DND-41 (cell line): ENCODE results near the gene WNT1.

Experiments used
- ATAC-seq: fragments of 200-7000 bp; cut with Tn5 transposase; 3 replicates; pipeline ENCODE4 v1.9.1; 2021; ENCODE audit warnings: low read depth; ENCODE audit not compliant: insufficient read depth
- DNase-seq: peaks from one replicate; pipeline ENCODE4 v3.0.0-alpha.2; 2020
- H2AFZ ChIP-seq: 2 replicates; pipeline ENCODE4 v1.6.0; 2012; ENCODE audit warnings: low read depth, low read length
- H3K27ac ChIP-seq: 2 replicates; pipeline ENCODE4 v1.5.1; 2012; ENCODE audit warnings: low read length, inconsistent platforms
- H3K27me3 ChIP-seq: fragments of 200-600 bp; sonication (generic); 2 replicates; pipeline ENCODE4 v1.6.0; 2012; ENCODE audit warnings: low read length, mild to moderate bottlenecking, inconsistent platforms; ENCODE audit not compliant: insufficient read depth, poor library complexity
- H3K36me3 ChIP-seq: 2 replicates; pipeline ENCODE4 v1.5.1; 2012; ENCODE audit warnings: low read length, inconsistent platforms; ENCODE audit not compliant: insufficient read depth
- H3K4me1 ChIP-seq: 2 replicates; pipeline ENCODE4 v1.5.1; 2012; ENCODE audit warnings: mild to moderate bottlenecking, low read length; ENCODE audit not compliant: insufficient read depth
- H3K4me2 ChIP-seq: 2 replicates; pipeline ENCODE4 v1.6.0; 2012; ENCODE audit warnings: mild to moderate bottlenecking, moderate library complexity, low read length, inconsistent platforms; ENCODE audit not compliant: insufficient read depth
- H3K4me3 ChIP-seq, 2 experiments: fragments of 200-600 bp in 1 of 2; shearing (Covaris generic) in 1 of 2; 2 replicates each; pipeline ENCODE4 v1.5.1; 2012 to 2016; ENCODE audit warnings: inconsistent platforms in 2 of 2, low read length in 2 of 2, mild to moderate bottlenecking in 2 of 2, low read depth in 1 of 2, moderate library complexity in 1 of 2
- H3K79me2 ChIP-seq: 2 replicates; pipeline ENCODE4 v1.6.0; 2012; ENCODE audit warnings: low read length, inconsistent platforms; ENCODE audit not compliant: insufficient read depth
- H3K9ac ChIP-seq: 2 replicates; pipeline ENCODE4 v1.6.0; 2012; ENCODE audit warnings: low read depth, mild to moderate bottlenecking, inconsistent platforms, low read length, moderate library complexity
- H3K9me3 ChIP-seq: 2 replicates; pipeline ENCODE4 v1.5.1; 2012; ENCODE audit warnings: low read length, moderate library complexity, mild to moderate bottlenecking, inconsistent platforms; ENCODE audit not compliant: insufficient read depth, severe bottlenecking
- H4K20me1 ChIP-seq: 2 replicates; pipeline ENCODE4 v1.6.0; 2012; ENCODE audit warnings: low read length; ENCODE audit not compliant: insufficient read depth
- CTCF ChIP-seq: IDR thresholded peaks from 2 replicates; pipeline ENCODE4 v1.5.1; 2012; ENCODE audit warnings: borderline replicate concordance, low read length, moderate library complexity, mild to moderate bottlenecking; ENCODE audit not compliant: poor library complexity, severe bottlenecking; ENCODE audit errors: extremely low read depth
- EZH2 ChIP-seq: IDR thresholded peaks from 3 replicates; pipeline ENCODE4 v1.6.1; 2012; ENCODE audit warnings: borderline replicate concordance, low read depth, mild to moderate bottlenecking, moderate library complexity, low read length, inconsistent platforms; ENCODE audit not compliant: severe bottlenecking

WNT1 gene

DNA sequence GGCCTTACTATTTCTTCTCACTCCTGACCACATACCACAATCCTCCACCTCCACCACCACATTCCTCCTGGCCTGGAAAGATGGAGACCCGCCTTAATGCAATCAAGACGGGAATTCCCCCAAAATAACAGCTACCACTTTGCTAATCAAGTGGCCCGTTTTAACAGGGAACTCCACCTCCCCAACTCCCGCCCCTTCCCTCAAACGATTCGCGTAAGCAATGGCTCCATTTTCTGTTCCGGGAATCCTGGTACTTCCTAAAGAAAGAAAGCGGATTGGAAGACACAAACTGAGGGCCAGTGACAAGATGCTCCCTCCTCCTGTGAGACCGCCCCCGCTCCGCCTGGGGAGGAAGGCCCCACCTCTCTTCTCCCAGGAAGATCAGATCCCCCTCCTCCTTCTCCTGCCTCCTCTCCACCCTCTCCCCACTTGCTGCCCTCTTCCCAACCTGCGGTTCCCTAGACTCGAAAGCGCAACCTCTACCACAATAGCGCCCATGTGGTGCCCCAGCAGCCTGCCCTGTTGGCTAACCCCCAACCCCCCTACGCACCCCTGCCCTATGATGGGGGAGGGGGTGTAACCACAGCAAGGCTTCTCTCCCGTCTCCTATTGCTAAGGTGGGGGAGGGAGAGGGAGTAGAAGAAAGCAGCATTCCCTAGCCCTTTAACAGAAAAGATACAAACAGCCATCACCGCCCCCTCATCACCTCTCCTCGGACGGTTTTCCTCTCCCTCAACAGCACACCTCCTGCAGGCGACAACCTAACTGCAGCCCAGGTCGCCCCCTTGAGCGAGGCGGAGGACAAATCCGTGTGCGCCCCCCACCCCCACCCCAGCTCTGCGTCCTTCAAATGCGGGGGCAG is 21.6 kb upstream of the WNT1 start:
- Histone ChIP-seq H2AFZ (peak overlapping the region; percentile 79), H4K20me1 (peaks cover 46% of the 10 kb centered on the region; the same call in 1 of the 2 replicates), H3K27me3 (no peaks in the 10 kb centered on the region), H3K79me2 (peaks cover 57% of the 10 kb centered on the region), H3K9me3 (no peaks in the 10 kb centered on the region), H3K4me3 (peak overlapping the region; percentile 69 to 87), H3K27ac (peak overlapping the region; percentile 77), H3K9ac (peak overlapping the region; percentile 77), H3K36me3 (peaks cover 31% of the 10 kb centered on the region), H3K4me2 (peak overlapping the region; percentile 93), H3K4me1 (peaks cover 33% of the 10 kb centered on the region)
- DNase-seq (peak; percentile 76), ATAC-seq (peak; percentile 50)
- TF ChIP-seq EZH2 (no peak), CTCF (peak; percentile 50)

GRCh38 chr12:48957141-48958048 is 20.7 kb upstream of the WNT1 start, which contains the start of gene ARF3:
Gene ARF3, minus strand, starts transcription at chr12:48957487. Its CDS starts 16,392 bp downstream, at chr12:48941095.
- no peak for TF ChIP-seq EZH2
- TF ChIP-seq CTCF, result no peak
- DNase-seq (peak; percentile 97), ATAC-seq (peak; percentile 93)

GRCh38 chr12:48958049-48958388 is 20.1 kb upstream of the WNT1 start:
- peak overlapping the region; percentile 77 for H3K9ac ChIP-seq
- H2AFZ ChIP-seq, result peak overlapping the region; percentile 86
- TF ChIP-seq EZH2 (no peak), CTCF (no peak)
- peaks cover 23% of the 10 kb centered on the region for H3K36me3 ChIP-seq
- peak overlapping the region; percentile 59 for H3K27ac ChIP-seq
- H3K4me3 ChIP-seq, result peak overlapping the region; percentile 69 to 87; a peak in 3 of 4 replicates
- no peaks in the 10 kb centered on the region for H3K27me3 ChIP-seq
- peak overlapping the region; percentile 93 for H3K4me2 ChIP-seq
- peaks cover 35% of the 10 kb centered on the region; the same call in 1 of the 2 replicates for H4K20me1 ChIP-seq
- ATAC-seq, result no peak
- H3K4me1 ChIP-seq, result peaks cover 33% of the 10 kb centered on the region
- no peak for DNase-seq
- peaks cover 42% of the 10 kb centered on the region for H3K79me2 ChIP-seq
- no peaks in the 10 kb centered on the region for H3K9me3 ChIP-seq

More at GRCh38 chr12:48957141-48958048, 20.7 kb upstream of the WNT1 start, which contains the start of gene ARF3:
- Histone ChIP-seq H3K27ac (peak within 1 kb of the TSS; percentile 77), H3K36me3 (peaks cover 29% of the 10 kb centered on the region), H2AFZ (peak within 1 kb of the TSS; percentile 86), H3K4me3 (peak within 1 kb of the TSS; percentile 69 to 87), H3K4me2 (peak within 1 kb of the TSS; percentile 93), H4K20me1 (peaks cover 41% of the 10 kb centered on the region; the same call in 1 of the 2 replicates), H3K9ac (peak within 1 kb of the TSS; percentile 77), H3K27me3 (no peaks in the 10 kb centered on the region), H3K4me1 (peaks cover 33% of the 10 kb centered on the region), H3K9me3 (no peaks in the 10 kb centered on the region), H3K79me2 (peaks cover 49% of the 10 kb centered on the region)
